ENCODE measurements around the gene ERRFI1. TPM values are rescaled to one million over a fixed set of nuclear protein-coding genes. Genes with fewer than 3 reads are reported as not detected.

Gene ERRFI1
- polyA plus RNA-seq, 1 donor = 7.6 TPM

DNA sequence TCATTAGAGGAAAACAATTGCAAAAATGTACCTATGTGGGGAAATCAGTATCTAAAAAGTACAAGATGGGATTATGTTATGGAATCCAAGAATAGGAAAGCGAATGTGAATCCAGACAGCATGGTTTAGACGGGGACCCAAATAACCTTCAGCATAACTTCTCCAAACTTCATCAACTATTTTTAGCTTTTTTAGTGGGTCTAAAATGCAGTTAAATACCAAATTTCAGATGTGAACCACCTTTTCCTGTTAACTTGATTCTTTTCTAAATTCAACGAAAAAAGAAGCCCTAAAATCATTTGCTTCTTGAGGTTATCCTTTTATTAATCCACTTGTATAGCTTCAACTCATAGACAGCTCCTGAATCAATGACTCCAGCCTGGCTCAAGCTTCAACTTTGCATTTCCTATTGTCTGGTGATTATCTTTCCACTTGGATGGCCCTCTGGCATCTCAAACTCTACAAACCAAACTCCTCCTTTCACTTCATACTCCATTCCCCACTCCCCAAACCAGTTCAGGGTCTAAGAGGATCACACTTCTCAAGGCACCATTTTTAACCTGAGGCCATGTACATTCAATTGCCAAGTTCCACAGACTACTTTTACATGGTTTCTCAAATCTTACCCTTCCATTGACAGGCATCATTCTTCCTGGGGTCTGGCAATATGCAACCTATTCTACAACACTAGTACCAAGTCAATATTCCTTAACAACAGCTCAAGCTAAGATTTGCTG, 7.4 kb downstream of the ERRFI1 start:
- no peak for DNase-seq

DNA sequence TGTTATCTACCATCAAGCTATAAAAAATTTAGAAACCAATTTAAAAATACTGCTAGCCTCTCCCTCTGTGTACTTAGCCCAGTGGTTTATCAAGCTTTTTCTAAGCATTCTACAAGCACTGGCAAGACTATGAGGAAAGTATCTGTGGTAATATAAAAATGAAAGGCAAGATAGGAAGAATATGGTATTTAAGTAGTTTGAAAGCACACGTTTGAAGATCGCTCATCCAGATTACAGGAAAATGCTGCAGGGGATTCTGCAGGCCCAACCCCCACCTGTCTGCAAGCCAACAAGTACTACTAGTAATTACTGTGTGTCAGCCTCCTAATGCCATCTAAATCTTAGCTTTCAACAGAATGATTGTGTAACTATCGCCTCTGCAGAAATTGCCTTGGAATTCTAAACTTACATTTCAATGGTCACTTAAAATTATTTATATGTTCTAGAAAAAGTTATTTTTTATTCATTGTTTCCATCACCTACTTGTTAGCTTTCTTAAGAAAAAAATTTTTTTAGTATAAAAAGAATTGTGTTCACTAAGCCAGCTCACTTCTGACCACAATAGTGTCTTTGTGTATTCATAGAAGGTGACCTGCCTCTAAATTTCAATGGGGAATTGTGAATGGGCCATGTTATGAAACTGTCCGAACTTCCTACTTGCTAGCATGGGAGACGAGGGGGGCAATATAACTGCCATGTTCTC, 8.5 kb downstream of the ERRFI1 start:
- DNase-seq = no peak

DNA sequence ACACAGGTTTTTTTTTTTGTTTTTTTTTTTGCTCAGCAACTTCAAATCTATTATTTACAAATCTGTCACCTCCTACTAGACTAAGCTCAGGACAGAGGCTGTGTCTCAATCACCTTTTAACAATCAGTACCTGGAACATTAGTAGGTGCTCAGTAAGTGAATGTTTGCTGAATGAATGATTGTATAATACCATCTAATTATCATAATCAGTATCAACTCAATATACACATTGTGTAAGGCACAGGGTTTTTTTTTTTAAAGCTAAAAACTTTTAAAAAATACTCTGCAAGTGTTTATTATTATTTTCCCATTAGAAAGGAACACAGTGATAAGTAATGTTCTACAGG, 9.2 kb downstream of the ERRFI1 start:
- DNase-seq = no peak

- no peak for DNase-seq
These were observed 9.8 kb downstream of the ERRFI1 start for GRCh38 chr1:8016210-8016894.

GRCh38 chr1:8015809-8016165, 10.3 kb downstream of the ERRFI1 start:
- DNase-seq = no peak

DNA sequence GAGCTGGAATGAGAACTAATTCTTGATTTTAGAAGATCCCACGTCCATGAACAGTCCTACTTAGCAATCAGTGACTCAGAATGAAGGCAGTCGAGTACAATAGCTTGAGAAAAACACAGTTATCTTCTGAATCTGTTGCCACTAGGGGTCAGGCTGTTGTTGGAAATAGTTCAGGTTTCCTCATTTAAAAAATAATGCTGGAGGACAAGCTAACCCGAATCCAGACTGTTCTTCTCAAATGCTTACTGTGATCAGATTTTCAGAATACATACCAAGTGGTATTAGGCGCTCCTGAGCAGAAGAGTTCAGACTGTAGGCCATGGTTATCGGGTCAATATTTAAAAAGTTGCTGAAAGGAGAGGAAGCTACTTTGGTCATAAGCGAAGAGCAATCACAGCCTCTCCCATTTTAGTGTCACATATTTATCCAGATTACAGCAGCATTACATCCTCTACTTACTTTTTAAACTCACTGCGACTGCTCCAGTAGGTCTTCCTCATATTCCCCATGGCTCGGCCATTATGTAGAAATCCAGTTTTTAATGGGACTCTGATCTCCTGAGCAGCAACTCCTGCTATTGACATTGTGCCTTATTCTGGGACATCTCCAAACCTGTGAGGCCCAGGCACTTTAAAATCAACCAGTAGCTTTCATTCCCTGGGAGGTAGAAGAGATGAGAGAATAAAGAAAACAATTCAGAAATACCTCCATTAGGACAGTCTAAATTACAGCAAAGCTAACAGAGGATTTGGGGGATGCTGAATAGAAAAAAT, 10.9 kb downstream of the ERRFI1 start:
- DNase-seq = peak; percentile 77

GRCh38 chr1:8014381-8014988, 11.6 kb downstream of the ERRFI1 start:
- no peak for DNase-seq

DNA sequence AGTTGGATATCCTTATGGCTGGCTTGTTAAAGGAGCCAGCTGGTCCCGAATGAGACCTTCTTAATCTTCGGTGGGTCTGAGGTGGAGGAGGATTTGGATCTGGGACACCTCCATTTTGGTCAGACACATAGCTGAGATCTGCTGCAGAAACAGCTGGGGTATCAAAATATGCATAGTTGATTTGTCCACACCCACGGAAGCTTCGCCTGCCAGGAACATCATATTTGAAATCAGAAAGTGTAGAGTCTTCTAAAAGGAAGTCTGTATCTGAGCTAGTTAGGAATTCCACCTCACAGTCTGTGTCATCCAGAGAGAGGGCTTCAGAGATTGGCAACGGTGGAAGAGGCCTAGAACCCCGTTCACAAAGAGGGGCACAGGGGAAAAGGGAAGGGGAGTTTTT, 12.3 kb downstream of the ERRFI1 start:
- no peak for DNase-seq

- no peak for DNase-seq
These were observed 12.7 kb downstream of the ERRFI1 start for GRCh38 chr1:8013399-8013798.

DNA sequence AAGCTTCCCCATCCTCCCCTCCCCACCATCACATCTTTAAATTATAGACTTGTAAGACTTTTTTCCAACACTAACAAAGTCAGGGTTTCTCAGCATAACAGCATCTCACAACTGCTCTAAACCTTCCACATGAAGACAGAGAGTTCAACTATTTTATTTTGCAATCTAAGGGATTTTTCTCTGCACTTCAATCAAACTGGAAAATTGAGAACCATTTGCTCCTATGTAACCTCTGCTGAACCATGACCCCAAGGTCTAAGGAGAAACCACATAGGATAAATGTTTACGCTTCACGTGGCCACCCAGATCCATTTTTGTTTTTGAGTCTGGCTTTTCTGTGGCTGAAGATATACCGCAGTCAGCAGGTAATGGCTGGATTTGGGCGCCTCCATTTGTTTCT, 13.2 kb downstream of the ERRFI1 start:
- no peak for DNase-seq

- no peak for DNase-seq
These were observed 13.9 kb downstream of the ERRFI1 start for GRCh38 chr1:8011923-8012858.

GRCh38 chr1:8011016-8011415, 15.1 kb downstream of the ERRFI1 start:
- no peak for DNase-seq

GRCh38 chr1:8010080-8010664, 15.9 kb downstream of the ERRFI1 start:
- no peak for DNase-seq

- no peak for DNase-seq
These were observed 16.8 kb downstream of the ERRFI1 start for GRCh38 chr1:8009043-8010002.

DNA sequence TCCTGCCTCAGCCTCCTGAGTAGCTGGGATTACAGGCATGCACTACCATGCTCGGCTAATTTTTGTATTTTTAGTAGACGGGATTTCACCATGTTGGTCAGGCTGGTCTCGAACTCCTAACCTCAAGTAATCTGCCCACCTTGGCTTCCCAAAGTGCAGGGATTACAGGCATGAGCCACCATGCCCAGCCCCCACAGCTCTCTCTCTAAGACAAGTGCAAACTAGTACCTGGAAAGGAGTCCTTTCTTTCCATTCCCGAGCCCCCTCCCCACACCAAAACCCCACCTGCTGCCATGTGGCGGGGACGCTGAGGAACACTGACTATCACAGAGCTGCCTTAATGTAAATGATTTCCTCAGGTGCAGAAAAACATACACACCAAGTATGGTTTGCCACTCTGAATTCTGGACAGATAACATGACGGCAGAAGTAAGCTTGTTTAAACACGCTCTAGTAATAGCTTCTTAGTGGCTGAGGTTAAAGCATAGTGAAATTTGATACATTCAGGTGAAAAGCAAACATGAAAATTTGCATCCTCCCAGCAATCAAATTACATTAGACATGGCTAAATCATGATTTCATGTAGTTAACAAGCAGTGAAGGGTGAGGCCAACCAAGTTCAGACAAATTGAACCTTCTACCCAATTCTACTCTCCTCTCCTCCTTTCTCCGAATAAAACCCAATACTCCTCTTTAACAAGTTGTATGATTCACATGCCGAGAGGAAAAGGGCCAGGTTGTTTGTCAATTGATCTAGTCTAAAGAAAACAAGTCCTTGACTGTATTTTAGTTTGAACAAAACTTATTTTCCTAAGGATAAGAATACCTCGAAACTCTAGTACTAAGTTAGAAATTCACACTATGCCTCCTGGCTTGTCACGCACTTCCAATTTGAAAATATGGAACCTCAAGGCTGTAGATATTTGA, 19.8 kb downstream of the ERRFI1 start:
- DNase-seq = no peak

GRCh38 chr1:8004803-8005573, 21.1 kb downstream of the ERRFI1 start:
- peak; percentile 46 for DNase-seq

- DNase-seq = no peak
These were observed 21.9 kb downstream of the ERRFI1 start for GRCh38 chr1:8004113-8004802.
